HepG2 (cell line): ENCODE results near the gene PSMB11. TPM values are rescaled to one million over a fixed set of nuclear protein-coding genes. Genes with fewer than 3 reads are reported as not detected.

Experiments
- CBX5 ChIP-seq: sonication (generic); formaldehyde crosslinking; IDR thresholded peaks from 2 replicates; pipeline ENCODE4 v1.4.0; 2020; ENCODE audit warnings: missing genetic modification reagents, borderline replicate concordance
- CEBPG ChIP-seq: IDR thresholded peaks from 2 replicates; pipeline ENCODE4 v1.6.1; 2016
- FOSL2 ChIP-seq: sonication (generic); formaldehyde crosslinking; IDR thresholded peaks from 2 replicates; pipeline ENCODE4 v1.4.0; 2020; ENCODE audit warnings: missing genetic modification reagents
- JDP2 ChIP-seq: sonication (generic); formaldehyde crosslinking; IDR thresholded peaks from 2 replicates; pipeline ENCODE4 v1.8.1; 2022; ENCODE audit warnings: missing genetic modification reagents, borderline replicate concordance
- MBD4 ChIP-seq: IDR thresholded peaks from 2 replicates; pipeline ENCODE4 v1.6.1; 2012; ENCODE audit warnings: low read length, inconsistent platforms, borderline replicate concordance
- NR2F1 ChIP-seq, 2 experiments: fragments of 450-650 bp in 1 of 2; formaldehyde crosslinking in 1 of 2; IDR thresholded peaks; 2 replicates each; pipeline versions ENCODE4 v1.5.0 to v1.6.1; 2016 to 2020; ENCODE audit warnings: mild to moderate bottlenecking in 1 of 2, missing compliant biosample characterization in 1 of 2, missing genetic modification reagents in 1 of 2, moderate library complexity in 1 of 2
- PATZ1 ChIP-seq: sonication (generic); formaldehyde crosslinking; IDR thresholded peaks from 2 replicates; pipeline ENCODE4 v1.4.0; 2020; ENCODE audit warnings: missing genetic modification reagents
- RBM22 ChIP-seq: fragments of 200-400 bp; formaldehyde crosslinking; optimal IDR thresholded peaks from 2 replicates; pipeline ENCODE3; 2017; ENCODE audit warnings: mild to moderate bottlenecking, low read length, moderate library complexity
- REL ChIP-seq: sonication (generic); formaldehyde crosslinking; conservative IDR thresholded peaks from 2 replicates; pipeline ENCODE4 v1.8.0; 2022; ENCODE audit warnings: mild to moderate bottlenecking, missing genetic modification reagents, moderate library complexity
- REPIN1 ChIP-seq: sonication (generic); formaldehyde crosslinking; IDR thresholded peaks from 2 replicates; pipeline ENCODE4 v1.8.0; 2022; ENCODE audit warnings: missing genetic modification reagents, low read depth, mild to moderate bottlenecking, borderline replicate concordance
- RXRA ChIP-seq: sonication (generic); formaldehyde crosslinking; IDR thresholded peaks from 2 replicates; pipeline ENCODE4 v1.5.1; 2020; ENCODE audit warnings: missing genetic modification reagents
- SAP130 ChIP-seq: IDR thresholded peaks from 2 replicates; pipeline ENCODE4 v1.6.1; 2016; ENCODE audit warnings: low read depth
- TFE3 ChIP-seq: IDR thresholded peaks from 2 replicates; pipeline ENCODE4 v1.6.1; 2016
- XRCC5 ChIP-seq: fragments of 200-400 bp; formaldehyde crosslinking; optimal IDR thresholded peaks from 2 replicates; pipeline ENCODE3; 2017; ENCODE audit warnings: mild to moderate bottlenecking, low read length
- ZBTB33 ChIP-seq: sonication (generic); formaldehyde crosslinking; IDR thresholded peaks from 2 replicates; pipeline ENCODE4 v1.4.0; 2020; ENCODE audit warnings: missing genetic modification reagents
- ZNF75D ChIP-seq: sonication (generic); formaldehyde crosslinking; IDR thresholded peaks from 2 replicates; pipeline ENCODE4 v1.8.1; 2023; ENCODE audit warnings: missing genetic modification reagents, mild to moderate bottlenecking, borderline replicate concordance
- polyA plus RNA-seq, 8 experiments: library from polyadenylated mRNA; depleted of rRNA in 3 of 8; stranded (reverse) in 7 of 8; unstranded in 1 of 8; fragments of >200 nt; fragmentation: Illumina TruSeq in 4 of 8; extraction: Trizol in 4 of 8; gene quantifications; 2 replicates each; pipeline versions ENCODE4 v1.2.1 to v1.2.3, GENCODE V29; 2011 to 2016; ENCODE audit warnings: low read depth in 4 of 8, missing spikeins in 1 of 8, mixed read lengths in 1 of 8; ENCODE audit not compliant: insufficient read depth in 1 of 8
- total RNA-seq, 5 experiments: library from RNA; depleted of rRNA; stranded (reverse); fragments of >200 nt; fragmentation: Illumina TruSeq; extraction: Trizol; gene quantifications; 2 replicates each; pipeline ENCODE4 v1.2.3, GENCODE V29; 2016; ENCODE audit warnings: low read depth in 1 of 5
- TF ChIP-seq, protein P1 (sequence below): sonication (generic); IDR thresholded peaks from 2 replicates; pipeline ENCODE4 v1.6.1; 2016; ENCODE audit warnings: low read depth, borderline replicate concordance
- TF ChIP-seq, protein P2 (sequence below): sonication (generic); formaldehyde crosslinking; IDR thresholded peaks from 2 replicates; pipeline ENCODE4 v1.4.0; 2020; ENCODE audit warnings: missing genetic modification reagents
- TF ChIP-seq, protein P3 (sequence below), 2 experiments: sonication (generic) in 1 of 2; formaldehyde crosslinking in 1 of 2; IDR thresholded peaks; 2 replicates each; pipeline versions ENCODE4 v1.5.1 to v1.6.1; 2011 to 2020; ENCODE audit warnings: borderline replicate concordance in 1 of 2, low read depth in 1 of 2, low read length in 1 of 2, mild to moderate bottlenecking in 1 of 2, missing genetic modification reagents in 1 of 2, moderate library complexity in 1 of 2

The PSMB11 gene
- total and polyA plus RNA-seq, 2 of the 13 experiments (the other 11 are each of a cell fraction or from before 2014, with no cell fraction given): not detected

DNA sequence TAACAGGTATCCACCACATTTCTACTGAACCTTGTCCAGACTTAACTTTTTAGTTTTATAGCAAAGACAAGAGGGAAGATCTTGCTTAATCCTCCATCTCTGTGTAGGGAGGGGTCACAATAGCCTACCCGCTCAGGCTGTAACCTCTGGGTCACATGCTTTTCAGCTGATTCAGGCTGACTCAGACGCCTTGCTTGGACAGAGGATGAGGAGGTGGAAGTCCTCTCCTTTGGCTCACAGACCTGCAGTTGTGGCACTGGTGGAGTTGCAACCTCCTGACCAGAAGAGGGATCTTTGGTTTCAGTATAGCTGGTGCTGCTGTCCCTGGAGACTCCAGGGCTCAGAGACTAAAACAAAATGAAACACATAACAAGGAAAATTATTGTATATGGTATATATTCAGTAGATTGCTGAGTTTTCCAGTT, 36.7 kb downstream of the PSMB11 start (continued):
- TF ChIP-seq JDP2 (CRISPR knock-in tag) (no peak), TFE3 (CRISPR knock-in tag) (peak; percentile 65; the same call in 1 of the 2 replicates), NR2F1 (CRISPR knock-in tag; IDR thresholded peaks at IDR 0.05) (peak in 1 of 2 experiments; percentile 52; a peak in 1 of 4 replicates), MBD4 (0 out of 2 replicates have a peak, but pooled peaks have one; percentile 67), XRCC5 (peak; percentile 23), RXRA (peak; percentile 47; the same call in 1 of the 2 replicates), REPIN1 (CRISPR knock-in tag) (no peak), CBX5 (CRISPR knock-in tag) (0 out of 2 replicates have a peak, but pooled peaks have one; percentile 47), ZBTB33 (CRISPR knock-in tag) (peak; percentile 57; the same call in 1 of the 2 replicates), RBM22 (peak; percentile 57), SAP130 (CRISPR knock-in tag) (peak; percentile 40; the same call in 1 of the 2 replicates), PATZ1 (CRISPR knock-in tag) (peak; percentile 58; the same call in 1 of the 2 replicates), CEBPG (CRISPR knock-in tag) (0 out of 2 replicates have a peak, but pooled peaks have one; percentile 23), FOSL2 (peak; percentile 94), ZNF75D (CRISPR knock-in tag) (peak; percentile 79; the same call in 1 of the 2 replicates), REL (no peak)
- TF ChIP-seq, protein P1, sequence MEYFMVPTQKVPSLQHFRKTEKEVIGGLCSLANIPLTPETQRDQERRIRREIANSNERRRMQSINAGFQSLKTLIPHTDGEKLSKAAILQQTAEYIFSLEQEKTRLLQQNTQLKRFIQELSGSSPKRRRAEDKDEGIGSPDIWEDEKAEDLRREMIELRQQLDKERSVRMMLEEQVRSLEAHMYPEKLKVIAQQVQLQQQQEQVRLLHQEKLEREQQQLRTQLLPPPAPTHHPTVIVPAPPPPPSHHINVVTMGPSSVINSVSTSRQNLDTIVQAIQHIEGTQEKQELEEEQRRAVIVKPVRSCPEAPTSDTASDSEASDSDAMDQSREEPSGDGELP: peak; percentile 66; the same call in 1 of the 2 replicates
- TF ChIP-seq, protein P2, sequence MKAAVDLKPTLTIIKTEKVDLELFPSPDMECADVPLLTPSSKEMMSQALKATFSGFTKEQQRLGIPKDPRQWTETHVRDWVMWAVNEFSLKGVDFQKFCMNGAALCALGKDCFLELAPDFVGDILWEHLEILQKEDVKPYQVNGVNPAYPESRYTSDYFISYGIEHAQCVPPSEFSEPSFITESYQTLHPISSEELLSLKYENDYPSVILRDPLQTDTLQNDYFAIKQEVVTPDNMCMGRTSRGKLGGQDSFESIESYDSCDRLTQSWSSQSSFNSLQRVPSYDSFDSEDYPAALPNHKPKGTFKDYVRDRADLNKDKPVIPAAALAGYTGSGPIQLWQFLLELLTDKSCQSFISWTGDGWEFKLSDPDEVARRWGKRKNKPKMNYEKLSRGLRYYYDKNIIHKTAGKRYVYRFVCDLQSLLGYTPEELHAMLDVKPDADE: no peak
- TF ChIP-seq, protein P3, sequence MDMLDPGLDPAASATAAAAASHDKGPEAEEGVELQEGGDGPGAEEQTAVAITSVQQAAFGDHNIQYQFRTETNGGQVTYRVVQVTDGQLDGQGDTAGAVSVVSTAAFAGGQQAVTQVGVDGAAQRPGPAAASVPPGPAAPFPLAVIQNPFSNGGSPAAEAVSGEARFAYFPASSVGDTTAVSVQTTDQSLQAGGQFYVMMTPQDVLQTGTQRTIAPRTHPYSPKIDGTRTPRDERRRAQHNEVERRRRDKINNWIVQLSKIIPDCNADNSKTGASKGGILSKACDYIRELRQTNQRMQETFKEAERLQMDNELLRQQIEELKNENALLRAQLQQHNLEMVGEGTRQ (IDR thresholded peaks at IDR 0.05; ENCODE audit: low read depth, low read length): peak; percentile 34; the same call in 1 of the 2 replicates
- TF ChIP-seq, protein P3 (CRISPR knock-in tag; IDR thresholded peaks at IDR 0.05; ENCODE audit: borderline replicate concordance): no peak
